Stromal cell of bone marrow (primary cell): ENCODE results near the gene HEATR5A.
"Not testable (repeated sequence)": the region's sequence is repeated elsewhere in the genome, so short reads cannot be mapped to it uniquely, and the experiment has no call there.

Experiments used
- DNase-seq: peaks from one replicate; pipeline ENCODE4 v3.0.0-alpha.2; 2012; ENCODE audit warnings: low read depth

Gene HEATR5A

DNA sequence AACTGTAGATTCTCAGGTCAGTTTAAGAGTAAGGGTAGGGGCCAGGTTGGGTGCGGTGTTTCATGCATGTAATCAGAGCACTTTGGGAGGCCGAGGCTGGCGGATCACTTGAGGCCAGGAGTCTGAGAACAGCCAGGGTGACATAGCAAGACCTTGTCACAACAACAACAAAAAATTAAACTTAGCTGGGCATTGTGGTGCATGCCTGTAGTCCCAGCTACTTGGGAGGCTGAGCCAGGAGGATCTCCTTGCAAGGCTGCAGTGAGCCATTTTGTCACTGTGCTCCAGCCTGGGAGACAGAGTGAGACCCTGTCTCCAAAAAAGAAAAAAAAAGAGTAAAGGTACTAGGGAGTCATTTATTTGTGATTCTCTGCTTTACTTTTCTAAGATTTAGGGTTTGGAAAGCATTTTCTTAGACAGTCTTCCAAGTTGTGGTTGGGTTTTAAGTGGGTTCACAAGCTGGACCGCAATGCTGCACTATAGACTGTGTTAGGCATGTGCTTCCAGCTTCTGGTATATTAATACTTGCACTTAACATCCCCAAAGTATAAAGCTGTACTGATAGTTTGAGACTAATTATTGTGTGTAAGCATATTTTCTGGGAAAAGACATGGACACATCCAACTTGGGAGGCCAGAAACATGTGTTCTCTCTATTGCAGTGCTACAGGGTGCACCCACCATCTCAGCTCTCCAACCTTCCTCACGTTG, 163.7 kb downstream of the HEATR5A start:
- no peak for DNase-seq

DNA sequence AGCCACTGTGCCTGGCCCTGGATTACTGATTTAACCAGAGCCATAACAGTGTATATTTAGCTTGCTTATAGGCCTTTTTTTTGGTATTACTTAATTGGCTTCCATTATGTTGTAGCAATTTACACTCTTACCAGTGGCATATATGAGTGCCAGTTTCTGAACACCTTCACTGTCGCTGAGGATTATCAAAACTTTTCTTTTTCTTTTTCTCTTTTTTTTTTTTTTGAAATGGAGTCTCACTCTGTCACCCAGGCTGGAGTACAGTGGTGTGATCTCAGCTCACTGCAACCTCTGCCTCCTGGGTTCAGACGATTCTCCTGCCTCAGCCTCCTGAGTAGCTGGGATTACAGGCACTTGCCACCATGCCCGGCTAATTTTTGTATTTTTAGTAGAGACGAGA, 164.4 kb downstream of the HEATR5A start:
- DNase-seq, result not testable (repeated sequence)

DNA sequence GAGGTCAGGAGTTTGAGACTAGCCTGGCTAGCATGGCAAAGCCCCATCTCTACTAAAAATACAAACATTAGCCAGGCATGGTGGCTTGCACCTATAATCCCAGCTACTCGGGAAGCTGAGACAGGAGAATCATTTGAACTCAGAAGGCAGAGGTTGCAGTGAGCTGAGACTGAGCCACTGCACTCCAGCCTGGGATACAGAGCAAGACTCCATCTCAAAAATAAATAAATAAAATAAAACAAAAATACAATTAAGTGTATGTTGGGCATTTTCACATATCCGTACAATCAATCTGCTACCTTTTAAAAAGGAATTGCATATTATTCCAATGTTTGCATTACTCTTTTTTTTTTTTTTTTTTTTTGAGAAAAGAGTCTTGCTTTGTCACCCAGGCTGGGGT, 165.1 kb downstream of the HEATR5A start:
- no peak for DNase-seq

DNA sequence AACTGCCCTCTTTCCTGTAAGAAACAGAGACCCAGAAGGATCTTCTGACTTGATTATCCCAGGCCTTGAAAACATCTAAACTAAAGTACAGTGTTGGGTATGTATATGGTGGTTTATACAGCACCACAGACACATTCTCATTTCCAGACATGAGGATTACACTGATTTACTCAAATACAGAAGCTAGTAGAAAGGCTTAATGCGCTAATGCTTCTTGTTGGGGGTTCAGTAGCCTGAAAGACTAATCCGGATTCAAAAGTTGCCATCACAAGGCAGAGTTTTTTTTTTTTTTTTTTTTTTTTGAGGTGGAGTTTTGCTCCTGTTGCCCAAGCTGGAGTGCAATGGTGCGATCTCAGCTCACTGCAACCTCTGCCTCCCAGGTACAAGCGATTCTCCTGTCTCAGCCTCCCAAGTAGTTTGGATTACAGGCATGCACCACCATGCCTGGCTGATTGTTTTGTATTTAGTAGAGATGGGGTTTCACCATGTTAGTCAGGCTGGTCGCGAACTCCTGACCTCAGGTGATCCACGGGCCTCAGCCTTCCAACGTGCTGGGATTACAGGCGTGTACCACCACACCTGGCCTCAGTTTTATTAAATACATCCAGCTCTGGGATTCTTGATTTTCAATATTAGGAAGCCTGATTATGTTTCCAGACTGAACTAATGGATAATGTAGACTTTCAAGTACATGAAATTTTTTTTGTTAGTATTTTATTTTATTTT, 166.4 kb downstream of the HEATR5A start:
- no peak for DNase-seq

DNA sequence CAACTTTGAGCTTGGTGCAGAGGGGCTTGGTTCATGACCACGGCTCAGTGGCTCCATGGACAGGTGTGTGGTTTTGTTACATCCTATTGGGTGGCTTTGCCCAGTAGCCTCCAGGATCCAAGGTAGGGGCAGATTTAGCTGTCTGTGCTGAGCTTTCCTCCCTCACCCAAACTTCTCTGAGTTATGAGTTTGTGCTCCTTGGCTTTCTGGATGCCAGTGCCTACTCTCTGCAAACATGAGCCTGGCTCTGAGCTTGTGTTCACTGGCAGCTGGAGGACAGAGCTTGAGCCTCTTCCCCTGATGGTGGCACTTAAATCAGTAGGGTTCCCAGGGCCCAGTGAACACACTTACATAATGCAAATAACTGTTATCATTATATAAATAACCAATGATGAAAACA, 167.5 kb downstream of the HEATR5A start:
- no peak for DNase-seq

DNA sequence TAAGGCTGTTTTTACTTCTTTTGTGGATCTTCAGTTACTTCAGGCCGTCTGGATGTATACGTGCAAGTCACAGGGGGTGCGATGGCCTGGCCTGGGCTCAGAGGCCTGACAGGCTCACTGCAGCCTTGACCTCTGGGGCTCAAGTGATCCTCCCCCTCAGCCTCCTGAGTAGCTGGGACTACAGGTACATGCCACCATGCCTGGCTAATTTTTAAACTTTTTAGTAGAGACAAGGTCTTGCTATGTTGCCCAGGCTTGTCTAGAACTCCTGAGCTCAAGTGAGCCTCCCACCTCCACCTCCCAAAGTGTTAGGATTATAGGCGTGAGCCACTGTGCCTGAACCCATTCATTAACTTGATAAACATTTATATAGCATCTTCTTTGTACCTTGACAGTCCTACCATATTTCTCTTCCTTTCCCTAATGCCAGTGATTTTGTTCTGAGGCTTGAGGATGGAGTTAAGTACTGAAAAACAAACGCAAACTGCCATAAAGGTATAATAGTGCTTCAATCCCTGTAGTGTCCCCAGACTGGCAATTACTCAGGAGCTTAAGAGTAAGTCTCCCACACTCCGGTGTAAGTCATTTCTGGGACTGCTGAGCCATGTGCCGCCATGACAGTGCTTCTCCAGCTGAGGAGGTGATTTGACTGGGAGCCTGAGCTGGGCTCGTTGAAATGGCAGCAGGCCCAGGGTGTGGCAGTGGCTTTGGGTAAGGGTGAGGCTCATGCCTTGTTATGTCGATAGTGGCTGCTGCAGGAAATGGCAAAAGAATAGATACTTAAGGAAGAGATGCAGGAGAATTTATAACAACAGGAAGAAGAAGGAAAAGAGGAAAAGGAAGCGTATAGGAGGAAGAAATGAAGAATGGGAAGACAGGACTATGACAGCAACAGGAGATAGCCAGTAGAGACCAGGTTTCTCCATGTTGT, 169.1 kb downstream of the HEATR5A start:
- DNase-seq, result no peak

DNA sequence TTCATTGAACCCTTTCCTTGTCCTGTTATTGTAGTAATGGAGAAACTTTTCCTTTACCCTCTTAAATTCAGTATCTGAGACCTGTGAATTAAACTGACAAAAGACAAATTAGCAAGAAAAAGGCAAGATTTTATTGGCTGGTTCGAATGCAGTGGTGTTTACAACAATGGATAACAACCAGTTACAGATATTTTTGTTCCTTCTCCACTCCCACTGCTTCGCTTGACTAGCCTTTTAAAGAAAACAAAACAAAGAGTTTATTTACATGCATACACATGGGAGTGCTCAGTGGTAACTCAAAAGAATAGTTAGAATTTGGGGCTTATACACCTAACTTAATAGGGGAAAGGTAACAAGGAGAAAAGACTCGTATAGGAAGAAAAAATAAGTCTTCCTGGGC, 175.7 kb downstream of the HEATR5A start:
- no peak for DNase-seq

DNA sequence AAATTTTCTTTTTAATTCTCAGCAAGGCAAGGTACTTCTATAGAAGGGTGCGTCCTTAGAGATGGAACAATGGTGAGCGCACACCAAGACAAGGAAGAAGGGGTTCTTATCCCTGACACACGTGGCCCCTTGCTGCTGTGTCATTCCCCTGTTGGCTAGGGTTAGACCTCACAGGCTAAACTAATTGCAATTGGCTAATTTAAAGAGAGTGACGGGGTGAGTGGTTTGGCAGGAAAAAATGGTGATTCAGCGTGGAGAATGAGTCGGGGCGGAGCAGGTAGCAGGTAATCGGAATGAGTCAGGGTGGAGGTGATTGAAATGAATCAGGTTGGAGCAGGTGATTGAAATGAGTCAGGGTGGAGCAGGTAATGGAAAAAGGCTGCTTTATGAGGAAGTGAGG, 176.5 kb downstream of the HEATR5A start:
- no peak for DNase-seq

DNA sequence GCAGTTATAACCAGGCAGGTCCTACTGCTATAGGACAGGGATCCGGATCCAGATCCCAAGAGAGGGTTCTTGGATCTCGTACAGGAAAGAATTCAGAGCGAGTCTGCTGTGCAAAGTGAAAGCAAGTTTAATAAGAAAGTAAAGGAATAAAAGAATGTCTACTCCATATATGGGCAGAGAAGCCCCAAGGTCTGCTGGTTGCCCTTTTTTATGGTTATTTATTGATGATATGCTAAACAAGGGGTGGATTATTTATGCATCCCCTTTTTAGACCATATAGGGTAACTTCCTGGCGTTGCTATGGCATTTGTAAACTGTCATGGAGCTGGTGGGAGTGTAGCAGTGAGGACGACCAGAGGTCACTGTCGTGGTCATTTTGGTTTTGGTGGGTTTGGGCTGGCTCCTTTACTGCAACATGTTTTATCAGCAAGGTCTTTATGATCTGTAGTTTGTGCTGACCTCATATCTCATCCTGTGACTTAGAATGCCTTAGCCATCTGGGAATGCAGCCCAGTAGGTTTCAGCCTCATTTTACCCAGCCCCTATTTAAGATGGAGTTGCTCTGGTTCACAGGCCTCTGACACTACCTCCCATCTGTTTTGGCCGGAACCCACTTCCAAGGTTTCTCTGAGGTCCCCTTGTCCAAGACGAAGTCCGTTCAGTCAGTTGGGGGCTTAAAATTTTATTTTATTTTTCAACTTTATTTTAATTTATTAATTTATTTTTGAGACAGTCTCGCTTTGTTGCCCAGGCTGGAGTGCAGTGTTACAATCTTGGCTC, 178.0 kb downstream of the HEATR5A start:
- DNase-seq, result not testable (repeated sequence)
